Measurements from ENCODE around the gene CADPS2.

GRCh38 chr7:122746948-122747347, 139.3 kb downstream of the CADPS2 start:
- TF ChIP-seq, protein P1, sequence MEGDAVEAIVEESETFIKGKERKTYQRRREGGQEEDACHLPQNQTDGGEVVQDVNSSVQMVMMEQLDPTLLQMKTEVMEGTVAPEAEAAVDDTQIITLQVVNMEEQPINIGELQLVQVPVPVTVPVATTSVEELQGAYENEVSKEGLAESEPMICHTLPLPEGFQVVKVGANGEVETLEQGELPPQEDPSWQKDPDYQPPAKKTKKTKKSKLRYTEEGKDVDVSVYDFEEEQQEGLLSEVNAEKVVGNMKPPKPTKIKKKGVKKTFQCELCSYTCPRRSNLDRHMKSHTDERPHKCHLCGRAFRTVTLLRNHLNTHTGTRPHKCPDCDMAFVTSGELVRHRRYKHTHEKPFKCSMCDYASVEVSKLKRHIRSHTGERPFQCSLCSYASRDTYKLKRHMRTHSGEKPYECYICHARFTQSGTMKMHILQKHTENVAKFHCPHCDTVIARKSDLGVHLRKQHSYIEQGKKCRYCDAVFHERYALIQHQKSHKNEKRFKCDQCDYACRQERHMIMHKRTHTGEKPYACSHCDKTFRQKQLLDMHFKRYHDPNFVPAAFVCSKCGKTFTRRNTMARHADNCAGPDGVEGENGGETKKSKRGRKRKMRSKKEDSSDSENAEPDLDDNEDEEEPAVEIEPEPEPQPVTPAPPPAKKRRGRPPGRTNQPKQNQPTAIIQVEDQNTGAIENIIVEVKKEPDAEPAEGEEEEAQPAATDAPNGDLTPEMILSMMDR (IDR thresholded peaks at IDR 0.05; ENCODE audit: insufficient read depth, low read depth, low read length) = no peak
- TF ChIP-seq EZH2 (IDR thresholded peaks at IDR 0.05; ENCODE audit: insufficient read depth, low read length) = no peak
